Natural killer cell (primary cell): ENCODE measurements around the gene SF3B4. TPM values are rescaled to one million over a fixed set of nuclear protein-coding genes. Genes with fewer than 3 reads are reported as not detected.
A peak's percentile ranks its signal among the peaks of the same experiment; 100 is the strongest.

Experiments used
- ATAC-seq, 3 donors: fragments of 150-1000 bp in 2 of 3; fragments of 200-7000 bp in 1 of 3; cut with Tn5 transposase; 1 replicate in 1 of 3; 2 replicates in 2 of 3; pipeline ENCODE4 v1.10.0; 2021; ENCODE audit warnings: mild to moderate bottlenecking in 2 of 3, moderate library complexity in 2 of 3
- DNase-seq, 2 donors: peaks; one replicate each; pipeline versions ENCODE4 v3.0.0 to v3.0.0-alpha.2; 2013 to 2021; ENCODE audit warnings: mixed read lengths in 1 of 2
- H3K27ac ChIP-seq: one replicate; pipeline ENCODE4 v1.5.1; 2013; ENCODE audit warnings: mild to moderate bottlenecking, low read length
- H3K27me3 ChIP-seq: one replicate; pipeline ENCODE4 v1.6.1; 2013; ENCODE audit warnings: low read length; ENCODE audit not compliant: control insufficient read depth, insufficient read depth
- H3K36me3 ChIP-seq: one replicate; pipeline ENCODE4 v1.6.1; 2013; ENCODE audit warnings: low read length; ENCODE audit not compliant: control insufficient read depth, insufficient read depth
- H3K4me1 ChIP-seq: one replicate; pipeline ENCODE4 v1.6.1; 2013; ENCODE audit warnings: low read length; ENCODE audit not compliant: control insufficient read depth, insufficient read depth
- H3K4me3 ChIP-seq: one replicate; pipeline ENCODE4 v1.5.1; 2013; ENCODE audit warnings: low read length
- H3K9me3 ChIP-seq: one replicate; pipeline ENCODE4 v1.6.1; 2013; ENCODE audit warnings: low read length; ENCODE audit not compliant: control insufficient read depth, insufficient read depth
- H3K27ac Mint-ChIP-seq, 2 donors: one replicate each; pipeline ENCODE4 v1.8.0; 2022; ENCODE audit warnings: mild to moderate bottlenecking in 2 of 2, mixed read lengths in 2 of 2, moderate library complexity in 1 of 2
- H3K27me3 Mint-ChIP-seq, 2 donors: one replicate each; pipeline ENCODE4 v1.8.0; 2022; ENCODE audit warnings: low read depth in 2 of 2, mixed read lengths in 2 of 2
- H3K36me3 Mint-ChIP-seq: one replicate; pipeline ENCODE4 v1.8.0; 2022; ENCODE audit warnings: mixed read lengths
- H3K4me1 Mint-ChIP-seq, 2 donors: one replicate each; pipeline ENCODE4 v1.8.0; 2022; ENCODE audit warnings: mixed read lengths in 2 of 2
- H3K4me3 Mint-ChIP-seq: one replicate; pipeline ENCODE4 v1.8.0; 2022; ENCODE audit warnings: mild to moderate bottlenecking, moderate library complexity, mixed read lengths
- H3K9me3 Mint-ChIP-seq, 2 donors: one replicate each; pipeline ENCODE4 v1.8.0; 2022; ENCODE audit warnings: mixed read lengths in 2 of 2
- CTCF ChIP-seq: fragments of 200-600 bp; IDR thresholded peaks from one replicate; pipeline ENCODE4 v1.8.0; 2022; ENCODE audit warnings: antibody characterized with exemption
- WGBS: methylation state at CpG from one replicate; pipeline ENCODE4 v1.1.7; 2013; ENCODE audit warnings: missing lambda C conversion rate; ENCODE audit not compliant: insufficient coverage; 5-methylcytosine and 5-hydroxymethylcytosine counted together
- intact Hi-C: fragments of 100-400 bp; cut with micrococcal nuclease; formaldehyde crosslinking; loops from one replicate; pipeline ENCODE4 v1.14.2; 2022
- total RNA-seq, 4 donors: library from RNA; stranded (reverse); fragments of 120-200 nt in 1 of 4; gene quantifications; one replicate each; pipeline versions ENCODE4 v1.2.3 to v1.2.4, GENCODE V29; 2013 to 2022

Gene SF3B4
- total RNA-seq, 3 donors from 2014 or later (not counting 1 experiment from before 2014, with no cell fraction given), result 67.3 to 73.7 (median 68.5) TPM

- peaks cover 8 to 21% of the 10 kb centered on the region in 2 donors for H3K4me1 Mint-ChIP-seq
- H3K36me3 Mint-ChIP-seq, result no peaks in the 10 kb centered on the region
- Histone ChIP-seq H3K4me3 (no peak overlapping the region), H3K27ac (no peak overlapping the region), H3K4me1 (peaks cover 14% of the 10 kb centered on the region), H3K36me3 (no peaks in the 10 kb centered on the region), H3K9me3 (no peaks in the 10 kb centered on the region), H3K27me3 (no peaks in the 10 kb centered on the region)
- no peak for TF ChIP-seq CTCF
- intact Hi-C loops, result no loop called here
- ATAC-seq, result no peak
- DNase-seq, result no peak
- H3K27me3 Mint-ChIP-seq, result peaks cover 0 to 5% of the 10 kb centered on the region in 2 donors
- no peaks in the 10 kb centered on the region for H3K9me3 Mint-ChIP-seq
- H3K4me3 Mint-ChIP-seq, result no peak overlapping the region
- no peak overlapping the region for H3K27ac Mint-ChIP-seq
- WGBS, result 95% methylated on average over 4 of the region's 4 CpGs
Measured at GRCh38 chr1:149896575-149896974, 31.0 kb downstream of the SF3B4 start.

- peak overlapping the region; percentile 58 for H3K4me3 ChIP-seq
- no peaks in the 10 kb centered on the region for H3K9me3 Mint-ChIP-seq
- intact Hi-C loops, result loop anchor here (1.0 kb wide), 2 partner anchors 10 to 38 kb away; partner anchors contain the start of genes BOLA1 and SF3B4
- no peaks in the 10 kb centered on the region for H3K27me3 Mint-ChIP-seq
- H3K9me3 ChIP-seq, result no peaks in the 10 kb centered on the region
- TF ChIP-seq CTCF, result no peak
- H3K27ac Mint-ChIP-seq, result no peak overlapping the region
- H3K36me3 ChIP-seq, result no peaks in the 10 kb centered on the region
- no peak overlapping the region for H3K4me3 Mint-ChIP-seq
- H3K36me3 Mint-ChIP-seq, result no peaks in the 10 kb centered on the region
- no peaks in the 10 kb centered on the region for H3K4me1 Mint-ChIP-seq
- peaks cover 28% of the 10 kb centered on the region for H3K4me1 ChIP-seq
- ATAC-seq (no peak), DNase-seq (no peak)
- WGBS, result 65% methylated on average over 6 of the region's 6 CpGs
- H3K27me3 ChIP-seq, result no peaks in the 10 kb centered on the region
- peak overlapping the region; percentile 99 for H3K27ac ChIP-seq
Measured at GRCh38 chr1:149888999-149889289, 38.7 kb downstream of the SF3B4 start.

GRCh38 chr1:149888247-149888998 is 39.2 kb downstream of the SF3B4 start:
- Histone ChIP-seq H3K36me3 (no peaks in the 10 kb centered on the region), H3K27me3 (no peaks in the 10 kb centered on the region), H3K27ac (peak overlapping the region; percentile 99), H3K9me3 (no peaks in the 10 kb centered on the region), H3K4me1 (peaks cover 28% of the 10 kb centered on the region), H3K4me3 (peak overlapping the region; percentile 58)
- H3K36me3 Mint-ChIP-seq, result no peaks in the 10 kb centered on the region
- no peak overlapping the region for H3K4me3 Mint-ChIP-seq
- intact Hi-C loops, result loop anchor here (1.0 kb wide), 2 partner anchors 11 to 39 kb away; partner anchors contain the start of genes BOLA1 and SF3B4
- WGBS, result 8% methylated on average over 28 of the region's 28 CpGs
- ATAC-seq (peak; percentile 33 to 57 (median 35)), DNase-seq (peak in 1 of 2 donors; percentile 67)
- H3K9me3 Mint-ChIP-seq, result no peaks in the 10 kb centered on the region
- no peaks in the 10 kb centered on the region for H3K4me1 Mint-ChIP-seq
- no peak overlapping the region for H3K27ac Mint-ChIP-seq
- peak; percentile 62 for TF ChIP-seq CTCF
- no peaks in the 10 kb centered on the region for H3K27me3 Mint-ChIP-seq
